Naive thymus-derived CD8-positive, alpha-beta T cell (primary cell): ENCODE results near the gene PTX4. TPM values are rescaled to one million over a fixed set of nuclear protein-coding genes. Genes with fewer than 3 reads are reported as not detected.
"Not testable (repeated sequence)": the region's sequence is repeated elsewhere in the genome, so short reads cannot be mapped to it uniquely, and the experiment has no call there.

Source experiments
- ATAC-seq, 2 donors: fragments of 150-1000 bp; cut with Tn5 transposase in 1 of 2; sonication (Bioruptor Pico), chemical (Tn5 transposase) in 1 of 2; 1 replicate in 1 of 2; 2 replicates in 1 of 2; pipeline ENCODE4 v1.10.0; 2021; ENCODE audit warnings: mild to moderate bottlenecking in 2 of 2, moderate library complexity in 2 of 2
- POLR2A ChIA-PET: fragments of 350-600 bp; sonication (Branson Sonifier 250); formaldehyde crosslinking; loops from one replicate; lab custom pipeline; 2021; ENCODE audit warnings: antibody characterized with exemption; lab: Charles Lee
- DNase-seq, 10 donors: peaks; one replicate each; pipeline versions ENCODE4 v3.0.0 to v3.0.0-alpha.2; 2020 to 2022
- H3K27ac Mint-ChIP-seq, 10 donors: one replicate each; pipeline ENCODE4 v1.8.0; 2020 to 2022; ENCODE audit warnings: mild to moderate bottlenecking in 10 of 10, mixed read lengths in 10 of 10, moderate library complexity in 4 of 10, inconsistent platforms in 1 of 10
- H3K27me3 Mint-ChIP-seq, 5 donors: one replicate each; pipeline ENCODE4 v1.8.0; 2021 to 2022; ENCODE audit warnings: mixed read lengths in 5 of 5
- H3K36me3 Mint-ChIP-seq, 3 donors: one replicate each; pipeline ENCODE4 v1.8.0; 2020 to 2022; ENCODE audit warnings: mixed read lengths in 3 of 3, mild to moderate bottlenecking in 2 of 3, inconsistent platforms in 1 of 3
- H3K4me1 Mint-ChIP-seq, 4 donors: one replicate each; pipeline ENCODE4 v1.8.0; 2021 to 2022; ENCODE audit warnings: mixed read lengths in 4 of 4
- H3K4me3 Mint-ChIP-seq, 10 donors: one replicate each; pipeline ENCODE4 v1.8.0; 2020 to 2022; ENCODE audit warnings: mild to moderate bottlenecking in 10 of 10, mixed read lengths in 10 of 10, moderate library complexity in 6 of 10, inconsistent platforms in 1 of 10
- H3K9me3 Mint-ChIP-seq, 9 donors: one replicate each; pipeline ENCODE4 v1.8.0; 2020 to 2022; ENCODE audit warnings: mixed read lengths in 9 of 9, mild to moderate bottlenecking in 3 of 9, inconsistent platforms in 1 of 9, moderate library complexity in 1 of 9
- polyA plus RNA-seq, 3 donors: library from polyadenylated mRNA; unstranded; fragments of 300-500 nt; fragmentation: Illumina TruSeq; gene quantifications; one replicate each; pipeline ENCODE4 v1.2.3, GENCODE V29; 2021
- total RNA-seq, 8 experiments: library from RNA in 2 of 8; stranded (reverse) in 2 of 8; gene quantifications; one replicate each; pipeline ENCODE4 v1.2.3 and lab custom pipeline; 2021 to 2026

The PTX4 gene
- total and polyA plus RNA-seq, 5 experiments from 2014 or later: not detected

- H3K4me3 Mint-ChIP-seq: no peak overlapping the region
- no peaks in the 10 kb centered on the region for H3K27me3 Mint-ChIP-seq
- POLR2A ChIA-PET: no interaction called here
- ATAC-seq (no peak), DNase-seq (no peak)
- H3K9me3 Mint-ChIP-seq: no peaks in the 10 kb centered on the region
- no peaks in the 10 kb centered on the region for H3K4me1 Mint-ChIP-seq
- H3K36me3 Mint-ChIP-seq: peaks cover 0 to 4% (median 3%) of the 10 kb centered on the region in 3 donors
- H3K27ac Mint-ChIP-seq: no peak overlapping the region
Observed at GRCh38 chr16:1443403-1443973, 45.3 kb downstream of the PTX4 start.

GRCh38 chr16:1442697-1443096, 46.0 kb downstream of the PTX4 start:
- POLR2A ChIA-PET: interaction anchor here (0.7 kb wide), 1 partner anchor 50 kb away, joined by 3 read pairs; no protein-coding TSS in a partner anchor
- Mint-ChIP-seq H3K27me3 (no peaks in the 10 kb centered on the region), H3K27ac (no peak overlapping the region), H3K4me1 (no peaks in the 10 kb centered on the region), H3K36me3 (peaks cover 0 to 4% (median 0%) of the 10 kb centered on the region in 3 donors), H3K9me3 (no peaks in the 10 kb centered on the region), H3K4me3 (no peak overlapping the region)
- DNase-seq (no peak), ATAC-seq (no peak)

DNA sequence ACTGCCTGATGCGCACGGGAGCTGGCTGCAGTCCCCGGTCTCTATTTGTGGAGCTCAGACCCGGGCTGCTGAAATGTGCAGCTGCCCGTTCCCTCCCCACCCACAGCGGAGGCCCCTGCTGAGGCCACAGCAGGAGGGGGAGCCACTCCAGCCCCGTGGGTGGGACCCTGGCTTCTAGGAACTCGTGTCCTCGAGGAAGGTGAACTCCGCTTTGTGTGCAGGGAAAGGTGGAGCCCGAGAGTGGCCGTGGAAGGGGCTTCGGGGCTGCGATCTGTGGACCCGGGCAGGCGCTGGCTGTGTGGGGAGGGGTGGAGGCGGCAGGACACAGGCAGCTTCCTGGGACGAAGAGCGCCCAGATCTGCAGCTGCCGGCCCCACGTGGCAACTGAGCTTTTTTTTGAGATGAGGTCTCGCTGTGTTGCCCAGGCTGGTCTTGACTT, 47.3 kb downstream of the PTX4 start:
- Mint-ChIP-seq H3K9me3 (no peaks in the 10 kb centered on the region), H3K27ac (no peak overlapping the region), H3K4me3 (no peak overlapping the region), H3K27me3 (no peaks in the 10 kb centered on the region), H3K36me3 (peaks cover 0 to 3% (median 0%) of the 10 kb centered on the region in 3 donors), H3K4me1 (no peaks in the 10 kb centered on the region)
- ATAC-seq: no peak
- POLR2A ChIA-PET: no interaction called here
- DNase-seq: peak in 1 of 10 donors; percentile 3

GRCh38 chr16:1439699-1440074, 49.1 kb downstream of the PTX4 start:
- not testable (repeated sequence) for H3K27me3 Mint-ChIP-seq, H3K4me1 Mint-ChIP-seq, ATAC-seq, H3K9me3 Mint-ChIP-seq, H3K4me3 Mint-ChIP-seq, H3K27ac Mint-ChIP-seq, H3K36me3 Mint-ChIP-seq, DNase-seq
- POLR2A ChIA-PET: interaction anchor here (0.7 kb wide), 1 partner anchor 305 kb away, joined by 3 read pairs; no protein-coding TSS in a partner anchor

DNA sequence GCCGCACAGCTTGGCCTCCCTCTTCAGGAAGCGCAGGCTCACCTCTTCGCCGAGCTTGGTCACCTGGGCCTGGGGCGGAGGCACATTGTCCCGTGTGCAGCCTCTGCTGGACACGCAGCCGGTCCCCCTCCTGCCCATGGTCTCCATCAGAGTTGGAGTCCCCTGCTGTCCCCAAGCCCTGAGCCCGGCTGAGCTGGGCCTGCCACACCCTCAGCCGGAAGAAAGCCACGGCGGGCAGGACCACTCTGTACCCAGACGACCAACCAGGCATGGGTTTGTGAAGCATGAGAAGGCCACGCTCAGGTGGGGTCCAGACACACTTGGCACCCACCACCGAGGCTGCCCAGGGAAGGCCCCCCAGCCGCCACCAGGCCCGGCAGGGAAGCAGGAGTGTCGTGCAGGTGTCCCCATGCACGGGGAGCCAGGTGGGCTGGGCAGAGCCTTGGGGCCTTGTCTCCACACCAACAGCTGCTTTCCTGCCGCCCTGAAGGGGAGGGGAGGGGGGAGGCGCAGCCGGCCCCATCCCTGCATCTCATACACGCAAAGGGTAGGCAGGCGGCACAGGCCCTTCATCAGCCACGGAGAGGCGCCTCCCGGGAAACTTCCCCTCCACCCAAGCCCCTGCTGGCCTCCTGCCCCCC, 49.6 kb downstream of the PTX4 start:
- Mint-ChIP-seq H3K4me3 (no peak overlapping the region), H3K36me3 (no peaks in the 10 kb centered on the region), H3K27me3 (no peaks in the 10 kb centered on the region), H3K9me3 (no peaks in the 10 kb centered on the region), H3K4me1 (no peaks in the 10 kb centered on the region), H3K27ac (no peak overlapping the region)
- POLR2A ChIA-PET: interaction anchor here (0.7 kb wide), 1 partner anchor 305 kb away, joined by 3 read pairs; no protein-coding TSS in a partner anchor
- no peak for DNase-seq
- no peak for ATAC-seq

DNA sequence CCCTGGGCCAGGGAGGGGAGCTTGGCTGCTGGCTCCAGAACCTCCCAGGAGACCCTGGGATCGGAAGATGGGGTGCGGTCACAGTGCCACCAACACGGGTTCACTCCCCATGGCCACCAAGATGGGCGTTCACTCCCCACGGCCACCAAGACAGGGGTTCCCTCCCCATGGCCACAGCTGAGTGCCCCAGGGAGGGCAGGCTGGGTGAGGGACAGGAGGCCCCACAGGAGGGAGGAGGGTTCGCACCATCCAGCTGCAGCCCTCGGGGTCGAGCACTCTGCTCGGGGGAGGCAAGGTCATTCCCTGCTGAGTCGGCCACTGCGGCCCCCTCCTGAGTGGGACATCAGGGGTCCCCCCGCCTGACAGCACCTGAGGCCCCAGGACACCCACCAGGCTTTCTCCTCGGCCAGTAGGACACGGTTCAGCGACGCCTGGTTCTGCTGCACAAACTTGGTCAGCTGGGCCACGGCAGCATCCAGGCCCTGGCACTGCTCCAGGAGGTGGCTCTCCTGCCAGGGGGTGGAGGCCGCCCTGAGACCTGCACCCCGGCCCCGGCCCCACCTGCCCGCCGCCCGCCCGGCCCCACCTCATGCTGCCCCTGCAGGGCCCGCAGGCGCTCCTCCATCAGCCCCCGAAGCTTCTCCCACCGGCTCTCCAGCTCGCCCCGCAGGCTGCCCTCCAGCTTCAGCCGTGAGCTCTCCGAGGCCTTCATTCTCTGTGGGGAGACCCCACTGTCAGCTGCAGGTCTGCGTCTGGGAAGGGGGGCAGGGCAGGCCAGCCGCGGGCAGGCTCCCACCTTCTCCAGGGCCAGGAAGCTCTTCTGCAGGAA, 50.3 kb downstream of the PTX4 start:
- POLR2A ChIA-PET: no interaction called here
- no peak overlapping the region for H3K4me3 Mint-ChIP-seq
- H3K27ac Mint-ChIP-seq: no peak overlapping the region
- DNase-seq (no peak), ATAC-seq (no peak)
- no peaks in the 10 kb centered on the region for H3K27me3 Mint-ChIP-seq
- H3K9me3 Mint-ChIP-seq: no peaks in the 10 kb centered on the region
- no peaks in the 10 kb centered on the region for H3K4me1 Mint-ChIP-seq
- no peaks in the 10 kb centered on the region for H3K36me3 Mint-ChIP-seq

DNA sequence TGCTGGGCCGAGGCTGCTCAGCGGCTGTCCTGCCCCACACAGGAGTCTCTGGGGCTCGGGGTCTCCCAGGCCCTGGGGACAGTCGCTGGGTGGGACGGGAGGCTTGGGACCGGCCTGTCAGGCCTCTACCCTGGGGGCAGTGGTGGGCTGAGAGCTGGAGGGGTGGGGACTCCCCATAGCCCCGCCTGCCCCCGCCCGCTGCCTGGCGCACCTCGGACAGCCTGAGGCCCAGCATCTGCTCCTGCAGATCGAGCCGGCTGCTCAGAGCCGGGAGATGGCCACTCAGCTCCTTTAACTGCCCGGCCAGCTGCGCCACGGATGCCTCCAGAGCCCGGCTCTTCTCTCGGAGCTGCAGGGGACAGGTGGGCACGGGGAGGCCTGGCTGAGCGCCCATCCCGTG, 51.1 kb downstream of the PTX4 start:
- POLR2A ChIA-PET: no interaction called here
- no peak for DNase-seq
- Mint-ChIP-seq H3K4me3 (no peak overlapping the region), H3K27ac (no peak overlapping the region), H3K36me3 (no peaks in the 10 kb centered on the region), H3K4me1 (no peaks in the 10 kb centered on the region), H3K27me3 (no peaks in the 10 kb centered on the region), H3K9me3 (no peaks in the 10 kb centered on the region)
- no peak for ATAC-seq

DNA sequence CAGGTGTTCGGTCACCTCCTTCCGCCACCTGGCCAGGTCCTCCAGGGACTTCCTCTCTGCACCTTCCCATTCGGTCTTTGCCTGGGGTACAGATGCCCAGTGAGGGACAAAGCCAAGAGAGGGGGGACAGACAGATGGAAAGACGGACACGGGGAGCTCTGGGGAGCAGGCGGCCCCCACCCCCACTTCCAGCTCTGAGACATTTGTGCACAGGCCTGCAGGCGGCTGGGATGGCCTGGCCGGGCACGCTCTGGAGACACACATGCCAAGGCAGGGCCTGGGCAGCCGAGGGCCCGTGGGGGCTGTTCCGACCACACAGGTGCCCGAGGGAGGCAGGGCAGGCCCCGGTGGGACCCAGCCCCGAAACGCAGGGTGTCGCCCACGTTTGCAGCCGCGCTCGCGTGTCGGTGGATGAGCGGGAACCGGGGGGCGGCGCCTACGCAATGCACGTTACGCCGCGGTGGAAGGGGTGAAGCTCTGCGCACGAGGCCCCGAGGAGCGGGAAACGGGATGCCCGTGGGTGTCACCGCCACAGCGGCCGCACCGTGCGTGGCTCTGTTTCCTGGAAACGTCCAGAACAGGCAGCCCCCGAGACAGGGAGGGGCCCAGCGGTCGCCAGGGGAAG, 51.9 kb downstream of the PTX4 start:
- H3K27me3 Mint-ChIP-seq: no peaks in the 10 kb centered on the region
- H3K27ac Mint-ChIP-seq: no peak overlapping the region
- H3K4me1 Mint-ChIP-seq: peaks cover 0 to 5% (median 2%) of the 10 kb centered on the region in 4 donors
- ATAC-seq (no peak), DNase-seq (no peak)
- H3K4me3 Mint-ChIP-seq: no peak overlapping the region
- POLR2A ChIA-PET: no interaction called here
- no peaks in the 10 kb centered on the region for H3K36me3 Mint-ChIP-seq
- H3K9me3 Mint-ChIP-seq: no peaks in the 10 kb centered on the region

- Mint-ChIP-seq H3K36me3 (no peaks in the 10 kb centered on the region), H3K9me3 (no peaks in the 10 kb centered on the region), H3K4me3 (no peak overlapping the region), H3K27ac (no peak overlapping the region), H3K27me3 (no peaks in the 10 kb centered on the region), H3K4me1 (peaks cover 0 to 6% (median 2%) of the 10 kb centered on the region in 4 donors)
- no peak for DNase-seq
- ATAC-seq: no peak
- POLR2A ChIA-PET: no interaction called here
Observed at GRCh38 chr16:1435921-1436697, 52.6 kb downstream of the PTX4 start.

Other genes with a start within 250 kb of the PTX4 start
- not detected for gene TPSAB1, start 248.2 kb downstream of the PTX4 start, total RNA-seq
- not detected for gene TPSAB1, start 248.2 kb downstream of the PTX4 start, polyA plus RNA-seq
- not detected for gene TPSD1, start 232.9 kb downstream of the PTX4 start, total RNA-seq
- gene TPSD1, start 232.9 kb downstream of the PTX4 start, polyA plus RNA-seq: not detected
- gene UBE2I, start 179.3 kb downstream of the PTX4 start, total RNA-seq: 100 to 1,000 TPM; 236 to 250 TPM
- gene UBE2I, start 179.3 kb downstream of the PTX4 start, polyA plus RNA-seq: 10 to 100 TPM; 87.5 to 89.6 (median 89.0) TPM
- 1 to 10 TPM; 3.0 to 5.3 TPM for gene BAIAP3, start 155.3 kb downstream of the PTX4 start, total RNA-seq
- 1 to 10 TPM in 1 of 3 donors, under 1 TPM in 2; 0.06 to 1.5 (median 0.85) TPM for gene BAIAP3, start 155.3 kb downstream of the PTX4 start, polyA plus RNA-seq
- 10 to 100 TPM; 37.1 to 41.2 TPM for gene TSR3, start 137.1 kb downstream of the PTX4 start, total RNA-seq
- 10 to 100 TPM; 88.8 to 99.4 (median 96.3) TPM for gene TSR3, start 137.1 kb downstream of the PTX4 start, polyA plus RNA-seq
- gene GNPTG, start 137.0 kb downstream of the PTX4 start, total RNA-seq: 10 to 100 TPM; 56.9 to 65.2 TPM
- 10 to 100 TPM; 44.4 to 57.8 (median 56.6) TPM for gene GNPTG, start 137.0 kb downstream of the PTX4 start, polyA plus RNA-seq
- 100 to 1,000 TPM; 125 to 151 TPM for gene UNKL, start 74.2 kb downstream of the PTX4 start, total RNA-seq
- gene UNKL, start 74.2 kb downstream of the PTX4 start, polyA plus RNA-seq: 10 to 100 TPM in 1 of 3 donors, 1 to 10 TPM in 2; 8.3 to 11.0 (median 8.8) TPM
- 10 to 100 TPM; 10.6 to 10.8 TPM for gene UQCC4, start 68.2 kb downstream of the PTX4 start, total RNA-seq
- 10 to 100 TPM; 29.9 to 38.6 (median 37.6) TPM for gene UQCC4, start 68.2 kb downstream of the PTX4 start, polyA plus RNA-seq
- gene PERCC1, start 57.9 kb downstream of the PTX4 start, total RNA-seq: 1 to 10 TPM; 2.3 to 2.7 TPM
- gene PERCC1, start 57.9 kb downstream of the PTX4 start, polyA plus RNA-seq: under 1 TPM in 1 of 3 donors, not detected in 2; 0.19 TPM
- 10 to 100 TPM; 14.0 to 15.5 TPM for gene CCDC154, start 44.4 kb downstream of the PTX4 start, total RNA-seq
- not detected for gene CCDC154, start 44.4 kb downstream of the PTX4 start, polyA plus RNA-seq
- gene CLCN7, start 13.9 kb downstream of the PTX4 start, total RNA-seq: 100 to 1,000 TPM; 112 to 116 TPM
- 10 to 100 TPM; 18.7 to 34.7 (median 24.2) TPM for gene CLCN7, start 13.9 kb downstream of the PTX4 start, polyA plus RNA-seq
- 10 to 100 TPM; 42.6 to 51.5 TPM for gene TELO2, start 4.4 kb upstream of the PTX4 start, total RNA-seq
- 10 to 100 TPM in 2 of 3 donors, 1 to 10 TPM in 1; 9.8 to 18.1 (median 14.9) TPM for gene TELO2, start 4.4 kb upstream of the PTX4 start, polyA plus RNA-seq
- gene TMEM204, start 44.7 kb upstream of the PTX4 start, total RNA-seq: 100 to 1,000 TPM; 186 to 196 TPM
- gene TMEM204, start 44.7 kb upstream of the PTX4 start, polyA plus RNA-seq: 100 to 1,000 TPM in 2 of 3 donors, 10 to 100 TPM in 1; 95.9 to 135 (median 125) TPM
- 10 to 100 TPM; 10.4 to 11.1 TPM for gene IFT140, start 123.1 kb upstream of the PTX4 start, total RNA-seq
- gene IFT140, start 123.1 kb upstream of the PTX4 start, polyA plus RNA-seq: 10 to 100 TPM in 2 of 3 donors, 1 to 10 TPM in 1; 4.5 to 21.2 (median 16.8) TPM
- gene CRAMP1, start 123.4 kb upstream of the PTX4 start, total RNA-seq: 10 to 100 TPM; 24.4 to 25.4 TPM
- 1 to 10 TPM; 1.3 to 3.1 (median 1.9) TPM for gene CRAMP1, start 123.4 kb upstream of the PTX4 start, polyA plus RNA-seq
- gene JPT2, start 189.3 kb upstream of the PTX4 start, total RNA-seq: 10 to 100 TPM; 28.0 to 36.2 TPM
- gene JPT2, start 189.3 kb upstream of the PTX4 start, polyA plus RNA-seq: 10 to 100 TPM in 1 of 3 donors, 1 to 10 TPM in 2; 9.1 to 10.3 (median 9.8) TPM
- 100 to 1,000 TPM; 315 to 342 TPM for gene MAPK8IP3, start 217.3 kb upstream of the PTX4 start, total RNA-seq
- gene MAPK8IP3, start 217.3 kb upstream of the PTX4 start, polyA plus RNA-seq: 1 to 10 TPM in 2 of 3 donors, under 1 TPM in 1; 0.87 to 2.8 (median 2.5) TPM